WERI-Rb-1 (cell line): ENCODE results near the gene ABL1.

ENCODE experiments used
- DNase-seq: peaks from one replicate; pipeline ENCODE4 v3.0.0-alpha.2; 2020
- H3K27ac ChIP-seq: fragments of 250-450 bp; sonication (Bioruptor Pico); 2 replicates; pipeline ENCODE4 v1.5.1; 2020; ENCODE audit warnings: mild to moderate bottlenecking, moderate library complexity
- H3K27me3 ChIP-seq: fragments of 250-450 bp; sonication (Bioruptor Pico); 2 replicates; pipeline ENCODE4 v1.5.1; 2021; ENCODE audit warnings: mild to moderate bottlenecking, low read depth, moderate library complexity; ENCODE audit not compliant: insufficient read depth, severe bottlenecking
- H3K36me3 ChIP-seq: fragments of 250-450 bp; sonication (Bioruptor Pico); 2 replicates; pipeline ENCODE4 v1.5.1; 2020; ENCODE audit warnings: mild to moderate bottlenecking, moderate library complexity
- H3K4me3 ChIP-seq: 2 replicates; pipeline ENCODE4 v1.5.1; 2011; ENCODE audit warnings: low read depth, mild to moderate bottlenecking, control low read depth, low read length
- H3K9me3 ChIP-seq: fragments of 250-450 bp; sonication (Bioruptor Pico); 2 replicates; pipeline ENCODE4 v1.5.1; 2021; ENCODE audit warnings: mild to moderate bottlenecking, moderate library complexity; ENCODE audit not compliant: severe bottlenecking
- CTCF ChIP-seq: IDR thresholded peaks from 2 replicates; pipeline ENCODE4 v1.5.1; 2011; ENCODE audit warnings: low read depth, mild to moderate bottlenecking, control low read depth, inconsistent platforms, low read length

Gene ABL1

GRCh38 chr9:130881516-130881915, 46.5 kb downstream of the ABL1 start:
- Histone ChIP-seq H3K36me3 (peaks cover 98% of the 10 kb centered on the region), H3K27ac (no peak overlapping the region), H3K4me3 (no peak overlapping the region), H3K27me3 (no peaks in the 10 kb centered on the region), H3K9me3 (no peaks in the 10 kb centered on the region)
- DNase-seq: no peak
- no peak for TF ChIP-seq CTCF

- H3K27me3 ChIP-seq: no peaks in the 10 kb centered on the region
- no peak for TF ChIP-seq CTCF
These were observed 47.7 kb downstream of the ABL1 start for GRCh38 chr9:130882696-130883225.

GRCh38 chr9:130883479-130883878, 48.4 kb downstream of the ABL1 start:
- no peak for TF ChIP-seq CTCF
- no peak for DNase-seq
- Histone ChIP-seq H3K4me3 (no peak overlapping the region), H3K27me3 (no peaks in the 10 kb centered on the region), H3K27ac (no peak overlapping the region), H3K9me3 (no peaks in the 10 kb centered on the region), H3K36me3 (peaks cover 100% of the 10 kb centered on the region)

More at GRCh38 chr9:130882696-130883225, 47.7 kb downstream of the ABL1 start:
- DNase-seq: no peak
- H3K9me3 ChIP-seq: no peaks in the 10 kb centered on the region
- H3K36me3 ChIP-seq: peaks cover 100% of the 10 kb centered on the region
- H3K4me3 ChIP-seq: no peak overlapping the region
- no peak overlapping the region for H3K27ac ChIP-seq

- no peaks in the 10 kb centered on the region for H3K27me3 ChIP-seq
- peaks cover 100% of the 10 kb centered on the region for H3K36me3 ChIP-seq
- no peak for TF ChIP-seq CTCF
- H3K4me3 ChIP-seq: no peak overlapping the region
- no peaks in the 10 kb centered on the region for H3K9me3 ChIP-seq
- no peak overlapping the region for H3K27ac ChIP-seq
- no peak for DNase-seq
These were observed 49.1 kb downstream of the ABL1 start for GRCh38 chr9:130884111-130884531.

GRCh38 chr9:130884542-130885483, 49.8 kb downstream of the ABL1 start:
- Histone ChIP-seq H3K9me3 (no peaks in the 10 kb centered on the region), H3K27ac (no peak overlapping the region), H3K4me3 (no peak overlapping the region), H3K27me3 (no peaks in the 10 kb centered on the region), H3K36me3 (peaks cover 100% of the 10 kb centered on the region)
- no peak for TF ChIP-seq CTCF
- DNase-seq: no peak
